IMR-90 (cell line): ENCODE results near the gene TIMM44. TPM values are rescaled to one million over a fixed set of nuclear protein-coding genes. Genes with fewer than 3 reads are reported as not detected.

Experiments
- ATAC-seq: fragments of 200-7000 bp; cut with Tn5 transposase; 2 replicates; pipeline ENCODE4 v1.9.1; 2020; ENCODE audit warnings: low read depth, mild to moderate bottlenecking, moderate library complexity
- BruUV-seq: library from RNA; stranded (reverse); fragments of 400-500 nt; replicated peaks from 2 replicates; lab custom pipeline; 2021; lab: Mats Ljungman, UMichigan
- CTCF ChIA-PET: fragments of 300-600 bp; formaldehyde crosslinking; extraction: SDS; loops from one replicate; lab custom pipeline; 2021; ENCODE audit warnings: antibody characterized with exemption; lab: Yijun Ruan, JAX
- POLR2A ChIA-PET: fragments of 300-600 bp; sonication (Branson Sonifier 250); formaldehyde crosslinking; loops from one replicate; lab custom pipeline; 2022; ENCODE audit warnings: antibody characterized with exemption; ENCODE audit not compliant: unreplicated experiment; lab: Charles Lee
- DNase-seq: peaks from one replicate; pipeline ENCODE4 v3.0.0; 2013
- H2AFZ ChIP-seq: replicated peaks from 2 replicates; pipeline ENCODE3; 2013; ENCODE audit warnings: low read length, mild to moderate bottlenecking; ENCODE audit not compliant: poor library complexity
- H2AK5ac ChIP-seq: 2 replicates; pipeline ENCODE4 v1.6.1; 2013; ENCODE audit warnings: low read depth, low read length, inconsistent platforms
- H2AK9ac ChIP-seq: replicated peaks from 2 replicates; pipeline ENCODE3; 2013; ENCODE audit warnings: mild to moderate bottlenecking, low read depth, low read length, moderate library complexity; ENCODE audit not compliant: poor library complexity
- H2BK120ac ChIP-seq: 2 replicates; pipeline ENCODE4 v1.6.1; 2013; ENCODE audit warnings: low read depth, low read length, inconsistent platforms
- H2BK15ac ChIP-seq: 3 replicates; pipeline ENCODE4 v1.6.1; 2013; ENCODE audit warnings: low read depth, low read length, inconsistent platforms
- H2BK20ac ChIP-seq: 2 replicates; pipeline ENCODE4 v1.6.1; 2013; ENCODE audit warnings: low read depth, mild to moderate bottlenecking, inconsistent platforms, low read length, moderate library complexity
- H2BK5ac ChIP-seq: 2 replicates; pipeline ENCODE4 v1.6.1; 2013; ENCODE audit warnings: mild to moderate bottlenecking, low read depth, low read length, inconsistent platforms; ENCODE audit not compliant: poor library complexity, severe bottlenecking
- H3K14ac ChIP-seq: replicated peaks from 2 replicates; pipeline ENCODE4 v1.6.1; 2013; ENCODE audit warnings: low read depth, low read length, inconsistent platforms
- H3K18ac ChIP-seq: 2 replicates; pipeline ENCODE4 v1.6.1; 2013; ENCODE audit warnings: low read depth, low read length, control low read depth
- H3K23ac ChIP-seq: 2 replicates; pipeline ENCODE4 v1.6.1; 2013; ENCODE audit warnings: low read depth, low read length, inconsistent platforms
- H3K27ac ChIP-seq: 2 replicates; pipeline ENCODE4 v1.5.1; 2013; ENCODE audit warnings: mild to moderate bottlenecking, control low read depth, low read length; ENCODE audit not compliant: insufficient read depth
- H3K27me3 ChIP-seq: 2 replicates; pipeline ENCODE4 v1.6.1; 2013; ENCODE audit warnings: low read length; ENCODE audit not compliant: control insufficient read depth, insufficient read depth
- H3K36me3 ChIP-seq: 2 replicates; pipeline ENCODE4 v1.6.1; 2013; ENCODE audit warnings: low read length, mixed read lengths; ENCODE audit not compliant: control insufficient read depth, insufficient read depth
- H3K4ac ChIP-seq: 2 replicates; pipeline ENCODE4 v1.6.1; 2013; ENCODE audit warnings: low read depth, low read length, inconsistent platforms
- H3K4me1 ChIP-seq: 2 replicates; pipeline ENCODE4 v1.6.1; 2013; ENCODE audit warnings: low read length, mixed read lengths; ENCODE audit not compliant: control insufficient read depth, insufficient read depth
- H3K4me2 ChIP-seq: 2 replicates; pipeline ENCODE4 v1.6.1; 2013; ENCODE audit warnings: low read depth, mild to moderate bottlenecking, control low read depth, low read length, moderate library complexity
- H3K4me3 ChIP-seq: 2 replicates; pipeline ENCODE4 v1.5.1; 2013; ENCODE audit warnings: low read depth, mild to moderate bottlenecking, control low read depth, low read length, moderate library complexity; ENCODE audit not compliant: insufficient read depth
- H3K56ac ChIP-seq: 2 replicates; pipeline ENCODE4 v1.6.1; 2013; ENCODE audit warnings: low read length, inconsistent platforms; ENCODE audit not compliant: insufficient read depth; ENCODE audit errors: extremely low read depth
- H3K79me1 ChIP-seq, 2 experiments: 2 replicates each; pipeline ENCODE4 v1.6.1; 2013; ENCODE audit warnings: low read length in 2 of 2, inconsistent platforms in 1 of 2, low read depth in 1 of 2
- H3K9ac ChIP-seq: 2 replicates; pipeline ENCODE4 v1.6.1; 2013; ENCODE audit warnings: low read depth, low read length, control low read depth
- H3K9me1 ChIP-seq: 2 replicates; pipeline ENCODE4 v1.6.1; 2013; ENCODE audit warnings: low read length, inconsistent platforms; ENCODE audit not compliant: insufficient read depth
- H3K9me3 ChIP-seq: 2 replicates; pipeline ENCODE4 v1.6.1; 2013; ENCODE audit warnings: low read length; ENCODE audit not compliant: control insufficient read depth, insufficient read depth
- H4K20me1 ChIP-seq: 2 replicates; pipeline ENCODE4 v1.6.1; 2013; ENCODE audit warnings: low read length, inconsistent platforms; ENCODE audit not compliant: insufficient read depth
- H4K5ac ChIP-seq: 2 replicates; pipeline ENCODE4 v1.6.1; 2013; ENCODE audit warnings: mild to moderate bottlenecking, low read depth, low read length, control low read depth
- H4K8ac ChIP-seq, 2 experiments: 2 replicates each; pipeline ENCODE4 v1.6.1; 2013; ENCODE audit warnings: low read depth in 2 of 2, low read length in 2 of 2, control low read depth in 1 of 2, inconsistent platforms in 1 of 2
- H4K91ac ChIP-seq: 2 replicates; pipeline ENCODE4 v1.6.1; 2013; ENCODE audit warnings: low read depth, low read length, inconsistent platforms; ENCODE audit not compliant: insufficient read depth
- BHLHE40 ChIP-seq: fragments of 150-350 bp; IDR thresholded peaks from 2 replicates; pipeline ENCODE4 v1.6.1; 2016; ENCODE audit warnings: mild to moderate bottlenecking, low read depth, low read length
- CEBPB ChIP-seq: IDR thresholded peaks from 2 replicates; pipeline ENCODE4 v1.6.1; 2012; ENCODE audit warnings: low read depth, low read length, improper control_type of control experiment
- CHD1 ChIP-seq: IDR thresholded peaks from 2 replicates; pipeline ENCODE4 v1.6.1; 2012; ENCODE audit warnings: low read depth, low read length, improper control_type of control experiment
- CTCF ChIP-seq: conservative IDR thresholded peaks from 2 replicates; pipeline ENCODE4 v1.5.1; 2012; ENCODE audit warnings: mild to moderate bottlenecking, low read depth, low read length, improper control_type of control experiment
- ELK1 ChIP-seq: fragments of 150-350 bp; IDR thresholded peaks from 2 replicates; pipeline ENCODE4 v1.6.1; 2016; ENCODE audit warnings: low read depth, mild to moderate bottlenecking, low read length, moderate library complexity, borderline replicate concordance
- FOS ChIP-seq: fragments of 150-350 bp; IDR thresholded peaks from 2 replicates; pipeline ENCODE4 v1.6.1; 2016; ENCODE audit warnings: low read depth, low read length
- MAFK ChIP-seq: IDR thresholded peaks from 2 replicates; pipeline ENCODE4 v1.6.1; 2012; ENCODE audit warnings: low read depth, low read length, improper control_type of control experiment
- MAZ ChIP-seq: IDR thresholded peaks from 2 replicates; pipeline ENCODE4 v1.6.1; 2012; ENCODE audit warnings: low read depth, mild to moderate bottlenecking, low read length, improper control_type of control experiment, moderate library complexity, borderline replicate concordance
- NFE2L2 ChIP-seq: fragments of 150-350 bp; IDR thresholded peaks from 2 replicates; pipeline ENCODE4 v1.6.1; 2016; ENCODE audit warnings: low read depth, mild to moderate bottlenecking, low read length
- POLR2A ChIP-seq: IDR thresholded peaks from 2 replicates; pipeline ENCODE4 v1.6.1; 2012; ENCODE audit warnings: mild to moderate bottlenecking, low read depth, low read length
- RAD21 ChIP-seq: IDR thresholded peaks from 2 replicates; pipeline ENCODE4 v1.6.1; 2012; ENCODE audit warnings: low read length, improper control_type of control experiment
- RCOR1 ChIP-seq: IDR thresholded peaks from 2 replicates; pipeline ENCODE4 v1.6.1; 2012; ENCODE audit warnings: mild to moderate bottlenecking, low read length, improper control_type of control experiment; ENCODE audit not compliant: insufficient replicate concordance
- RFX5 ChIP-seq: IDR thresholded peaks from 2 replicates; pipeline ENCODE4 v1.8.0; 2012; ENCODE audit warnings: low read depth, mild to moderate bottlenecking, low read length, moderate library complexity
- SMC3 ChIP-seq: fragments of 150-350 bp; IDR thresholded peaks from 2 replicates; pipeline ENCODE4 v1.6.1; 2016; ENCODE audit warnings: low read depth, mild to moderate bottlenecking, antibody characterized with exemption, low read length, moderate library complexity
- USF2 ChIP-seq: fragments of 150-350 bp; IDR thresholded peaks from 2 replicates; pipeline ENCODE4 v1.6.1; 2017; ENCODE audit warnings: mild to moderate bottlenecking, antibody characterized with exemption, low read length, low read depth
- WGBS, 2 experiments: methylation state at CpG; one replicate each; pipeline versions ENCODE4 v1.1.5 to v1.1.7; 2013; ENCODE audit warnings: missing lambda C conversion rate in 2 of 2; ENCODE audit not compliant: insufficient read length in 1 of 2; ENCODE audit errors: extremely low coverage in 2 of 2; 5-methylcytosine and 5-hydroxymethylcytosine counted together
- dilution Hi-C: fragments of 300-500 bp; cut with HindIII; formaldehyde crosslinking; loops from one replicate; pipeline ENCODE4 v1.14.3; 2018; ENCODE audit warnings: low sequenced_read_pairs; ENCODE audit not compliant: unreplicated experiment
- in situ Hi-C: fragments of 300-500 bp; cut with MboI; formaldehyde crosslinking; loops from 3 replicates; pipeline ENCODE4 v1.14.3; 2019; ENCODE audit warnings: low sequenced_read_pairs, inconsistent platforms, mixed read lengths
- intact Hi-C: fragments of 100-400 bp; cut with micrococcal nuclease; formaldehyde crosslinking; loops from 2 replicates; pipeline ENCODE4 v1.10.0; 2022
- polyA plus RNA-seq, 3 experiments: library from polyadenylated mRNA; depleted of rRNA; stranded (reverse); fragments of >200 nt; gene quantifications; 2 replicates each; pipeline ENCODE4 v1.2.3, GENCODE V29; 2012; ENCODE audit warnings: low replicate concordance in 1 of 3
- total RNA-seq: library from RNA; depleted of rRNA; stranded (reverse); fragments of >200 nt; gene quantifications from 2 replicates; pipeline ENCODE4 v1.2.3, GENCODE V29; 2012

The TIMM44 gene
- total and polyA plus RNA-seq, 2 of the 4 experiments (the other 2 are of a cell fraction): 37.6 to 52.3 TPM

GRCh38 chr19:7931221-7932061 is 12.0 kb downstream of the TIMM44 start:
- CTCF ChIA-PET: interaction anchor here (0.7 to 1.5 kb wide), 2 partner anchors 11 to 12 kb away, joined by 5 read pairs; partner anchors contain the start of genes SNAPC2 and TIMM44
- H2BK5ac ChIP-seq: no peak overlapping the region
- no peak overlapping the region for H3K27ac ChIP-seq
- POLR2A ChIA-PET: no interaction called here
- in situ Hi-C loops (no loop called here), intact Hi-C loops (no loop called here), dilution Hi-C loops (no loop called here)
- H3K79me1 ChIP-seq: peaks cover 7 to 21% of the 10 kb centered on the region in 2 experiments; a peak in 2 of 4 replicates
- no peak overlapping the region for H4K8ac ChIP-seq
- no TSS peak for BruUV-seq
- WGBS, 2 experiments: 94% methylated on average over 7 of the region's 36 CpGs; no CpG with 5 or more reads in 1 of the 2 experiments
- H3K4ac ChIP-seq: no peak overlapping the region
- H3K4me2 ChIP-seq: no peak overlapping the region
- H4K5ac ChIP-seq: no peak overlapping the region
- no peak overlapping the region for H2AFZ ChIP-seq
- no peak for DNase-seq
- no peak overlapping the region for H4K91ac ChIP-seq
- no peak overlapping the region for H2AK5ac ChIP-seq
- H3K9ac ChIP-seq: no peak overlapping the region
- H2BK120ac ChIP-seq: no peak overlapping the region
- no peak overlapping the region for H3K4me3 ChIP-seq
- TF ChIP-seq RAD21 (no peak), RCOR1 (no peak), MAZ (no peak), CEBPB (no peak), POLR2A (no peak), RFX5 (no peak), CHD1 (no peak), ELK1 (no peak), MAFK (no peak), NFE2L2 (no peak), BHLHE40 (no peak), CTCF (no peak), FOS (no peak), SMC3 (no peak), USF2 (no peak)
- H2BK15ac ChIP-seq: no peak overlapping the region
- H3K23ac ChIP-seq: no peak overlapping the region
- H3K36me3 ChIP-seq: peaks cover 53% of the 10 kb centered on the region
- peaks cover 9% of the 10 kb centered on the region; the same call in 1 of the 2 replicates for H3K9me1 ChIP-seq
- H2BK20ac ChIP-seq: no peak overlapping the region
- H3K4me1 ChIP-seq: peaks cover 18% of the 10 kb centered on the region
- no peak overlapping the region for H3K18ac ChIP-seq
- peaks cover 15% of the 10 kb centered on the region for H4K20me1 ChIP-seq
- no peak overlapping the region for H3K56ac ChIP-seq
- no peaks in the 10 kb centered on the region for H3K9me3 ChIP-seq
- H3K27me3 ChIP-seq: no peaks in the 10 kb centered on the region
- H3K14ac ChIP-seq: no peak overlapping the region
- ATAC-seq: no peak
- no peak overlapping the region for H2AK9ac ChIP-seq
